Smooth muscle cell (in vitro differentiated cells): ENCODE measurements around the gene RIPPLY1. TPM values are rescaled to one million over a fixed set of nuclear protein-coding genes. Genes with fewer than 3 reads are reported as not detected.

Source experiments
- DNase-seq: peaks from one replicate; lab custom pipeline; 2025; ENCODE audit not compliant: unreplicated experiment; lab: John Stamatoyannopoulos, UW
- H2AFZ ChIP-seq: fragments of 200-600 bp; sonication (generic); 2 replicates; pipeline ENCODE4 v1.6.0; 2016; ENCODE audit warnings: antibody characterized with exemption, low read depth, mild to moderate bottlenecking
- H3F3A ChIP-seq: fragments of 200-600 bp; sonication (generic); 2 replicates; pipeline ENCODE4 v1.6.0; 2017; ENCODE audit warnings: antibody characterized with exemption, low read depth
- H3K27ac ChIP-seq: fragments of 200-600 bp; sonication (generic); 2 replicates; pipeline ENCODE4 v1.5.1; 2016; ENCODE audit warnings: low read depth, mild to moderate bottlenecking
- H3K27me3 ChIP-seq: fragments of 200-600 bp; sonication (generic); 2 replicates; pipeline ENCODE4 v1.6.1; 2016; ENCODE audit warnings: low read depth, mild to moderate bottlenecking
- H3K36me3 ChIP-seq: fragments of 200-600 bp; sonication (generic); 2 replicates; pipeline ENCODE4 v1.5.1; 2016; ENCODE audit warnings: low read depth
- H3K4me1 ChIP-seq: fragments of 200-600 bp; sonication (generic); 2 replicates; pipeline ENCODE4 v1.5.1; 2016; ENCODE audit warnings: low read depth
- H3K4me2 ChIP-seq: fragments of 200-600 bp; sonication (generic); 2 replicates; pipeline ENCODE4 v1.6.0; 2016; ENCODE audit warnings: mild to moderate bottlenecking
- H3K4me3 ChIP-seq: fragments of 200-600 bp; sonication (generic); 2 replicates; pipeline ENCODE4 v1.5.1; 2016; ENCODE audit warnings: mild to moderate bottlenecking
- H3K79me2 ChIP-seq: fragments of 200-600 bp; sonication (generic); 2 replicates; pipeline ENCODE4 v1.6.0; 2016; ENCODE audit warnings: low read depth, mild to moderate bottlenecking
- H3K9ac ChIP-seq: fragments of 200-600 bp; sonication (generic); 2 replicates; pipeline ENCODE4 v1.6.0; 2016; ENCODE audit warnings: low read depth
- H3K9me3 ChIP-seq: fragments of 200-600 bp; sonication (generic); replicated peaks from 2 replicates; pipeline ENCODE4 v1.5.1; 2016; ENCODE audit warnings: low read depth
- H4K20me1 ChIP-seq: fragments of 200-600 bp; sonication (generic); 2 replicates; pipeline ENCODE4 v1.6.0; 2016; ENCODE audit warnings: low read depth
- whole genome bisulfite sequencing: methylation state at CpG from one replicate; pipeline ENCODE4 v1.1.7; 2016; ENCODE audit warnings: low lambda C conversion rate; 5-methylcytosine and 5-hydroxymethylcytosine counted together
- polyA plus RNA-seq: library from polyadenylated mRNA; unstranded; fragments of >200 nt; fragmentation: Nextera tagmentation; extraction: Ambion mirVana; gene quantifications from 2 replicates; pipeline ENCODE4 v1.2.1, GENCODE V29; 2016
- total RNA-seq: library from RNA; depleted of rRNA; stranded (reverse); fragments of >200 nt; gene quantifications from 2 replicates; pipeline ENCODE4 v1.2.3, GENCODE V29; 2014
- TF ChIP-seq, protein P1 (sequence below): fragments of 200-600 bp; sonication (generic); IDR thresholded peaks from 2 replicates; pipeline ENCODE4 v1.5.1; 2017; ENCODE audit warnings: borderline replicate concordance, mild to moderate bottlenecking, antibody characterized with exemption; ENCODE audit not compliant: insufficient read depth, poor library complexity, severe bottlenecking

RIPPLY1 gene
- total and polyA plus RNA-seq, 2 experiments from 2014 or later, result not detected

DNA sequence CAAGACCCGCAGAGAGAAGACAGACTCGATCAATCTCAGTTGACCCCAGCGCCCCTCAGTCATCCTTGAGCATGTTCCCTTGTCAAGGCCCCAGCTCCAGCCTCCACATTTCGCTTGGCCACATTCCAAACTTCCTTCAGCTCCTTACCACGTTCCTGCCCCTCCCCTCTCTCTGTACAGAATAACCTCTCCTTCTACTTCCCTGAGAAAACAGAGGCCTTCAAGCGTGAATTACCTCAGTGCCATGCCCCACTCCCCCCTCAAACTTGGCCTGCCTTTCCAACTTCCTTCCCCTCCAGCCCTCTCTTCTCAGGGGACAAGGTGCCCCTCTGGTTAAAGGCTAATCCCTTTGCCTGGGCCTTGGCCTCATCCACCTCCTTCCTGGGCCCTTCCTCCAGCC lies 3.2 kb upstream of the RIPPLY1 start:
- no peak overlapping the region for H3K27ac ChIP-seq
- TF ChIP-seq, protein P1, sequence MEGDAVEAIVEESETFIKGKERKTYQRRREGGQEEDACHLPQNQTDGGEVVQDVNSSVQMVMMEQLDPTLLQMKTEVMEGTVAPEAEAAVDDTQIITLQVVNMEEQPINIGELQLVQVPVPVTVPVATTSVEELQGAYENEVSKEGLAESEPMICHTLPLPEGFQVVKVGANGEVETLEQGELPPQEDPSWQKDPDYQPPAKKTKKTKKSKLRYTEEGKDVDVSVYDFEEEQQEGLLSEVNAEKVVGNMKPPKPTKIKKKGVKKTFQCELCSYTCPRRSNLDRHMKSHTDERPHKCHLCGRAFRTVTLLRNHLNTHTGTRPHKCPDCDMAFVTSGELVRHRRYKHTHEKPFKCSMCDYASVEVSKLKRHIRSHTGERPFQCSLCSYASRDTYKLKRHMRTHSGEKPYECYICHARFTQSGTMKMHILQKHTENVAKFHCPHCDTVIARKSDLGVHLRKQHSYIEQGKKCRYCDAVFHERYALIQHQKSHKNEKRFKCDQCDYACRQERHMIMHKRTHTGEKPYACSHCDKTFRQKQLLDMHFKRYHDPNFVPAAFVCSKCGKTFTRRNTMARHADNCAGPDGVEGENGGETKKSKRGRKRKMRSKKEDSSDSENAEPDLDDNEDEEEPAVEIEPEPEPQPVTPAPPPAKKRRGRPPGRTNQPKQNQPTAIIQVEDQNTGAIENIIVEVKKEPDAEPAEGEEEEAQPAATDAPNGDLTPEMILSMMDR, result no peak
- no peaks in the 10 kb centered on the region for H3K9me3 ChIP-seq
- no peak overlapping the region for H3K4me2 ChIP-seq
- no peaks in the 10 kb centered on the region for H3K36me3 ChIP-seq
- H3K27me3 ChIP-seq, result no peaks in the 10 kb centered on the region
- H3F3A ChIP-seq, result no peaks in the 10 kb centered on the region
- no peak overlapping the region for H2AFZ ChIP-seq
- H3K4me3 ChIP-seq, result no peak overlapping the region
- DNase-seq, result no peak
- WGBS, result 67% methylated on average over 6 of the region's 6 CpGs
- H3K9ac ChIP-seq, result no peak overlapping the region
- no peaks in the 10 kb centered on the region for H3K4me1 ChIP-seq
- no peaks in the 10 kb centered on the region for H4K20me1 ChIP-seq
- no peaks in the 10 kb centered on the region for H3K79me2 ChIP-seq

DNA sequence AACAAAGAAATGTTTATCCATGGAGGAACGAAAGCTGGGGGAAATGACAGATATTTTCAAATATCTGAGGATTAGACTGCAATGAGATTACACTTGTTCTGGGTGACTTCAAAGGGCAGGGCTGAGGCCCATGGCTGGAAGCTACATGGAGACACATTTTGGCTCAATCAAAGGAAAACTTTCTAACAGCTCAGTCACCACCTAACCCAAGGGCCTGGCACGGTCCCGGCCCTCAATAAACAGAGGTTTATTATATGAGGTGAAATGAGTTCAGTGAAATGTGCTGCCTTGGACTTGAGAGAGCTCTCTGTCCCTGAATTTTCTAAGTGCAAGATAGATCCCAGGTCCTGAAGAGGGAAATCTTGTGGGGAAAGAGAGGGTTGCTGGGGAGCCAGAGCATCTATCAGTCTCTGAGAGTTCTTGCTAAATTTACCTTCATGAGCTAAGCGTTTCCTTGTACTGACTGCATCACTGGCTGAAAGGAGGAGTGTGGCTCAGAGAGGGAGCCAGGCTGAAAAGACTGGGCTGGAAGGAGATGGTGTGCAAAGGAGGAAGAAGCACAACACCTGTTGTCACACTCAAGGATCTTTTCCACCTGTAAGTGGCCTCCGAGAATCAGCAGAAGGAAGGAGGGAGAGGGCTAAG lies 2.0 kb upstream of the RIPPLY1 start:
- Histone ChIP-seq H3K4me3 (no peak overlapping the region), H3K79me2 (no peaks in the 10 kb centered on the region), H3F3A (no peaks in the 10 kb centered on the region), H3K9me3 (no peaks in the 10 kb centered on the region), H3K4me1 (no peaks in the 10 kb centered on the region), H3K27me3 (no peaks in the 10 kb centered on the region), H2AFZ (no peak overlapping the region), H3K9ac (no peak overlapping the region), H3K27ac (no peak overlapping the region), H3K36me3 (no peaks in the 10 kb centered on the region), H4K20me1 (no peaks in the 10 kb centered on the region), H3K4me2 (no peak overlapping the region)
- TF ChIP-seq, protein P1, result no peak
- DNase-seq, result no peak
- 70% methylated on average over 5 of the region's 5 CpGs for WGBS

DNA sequence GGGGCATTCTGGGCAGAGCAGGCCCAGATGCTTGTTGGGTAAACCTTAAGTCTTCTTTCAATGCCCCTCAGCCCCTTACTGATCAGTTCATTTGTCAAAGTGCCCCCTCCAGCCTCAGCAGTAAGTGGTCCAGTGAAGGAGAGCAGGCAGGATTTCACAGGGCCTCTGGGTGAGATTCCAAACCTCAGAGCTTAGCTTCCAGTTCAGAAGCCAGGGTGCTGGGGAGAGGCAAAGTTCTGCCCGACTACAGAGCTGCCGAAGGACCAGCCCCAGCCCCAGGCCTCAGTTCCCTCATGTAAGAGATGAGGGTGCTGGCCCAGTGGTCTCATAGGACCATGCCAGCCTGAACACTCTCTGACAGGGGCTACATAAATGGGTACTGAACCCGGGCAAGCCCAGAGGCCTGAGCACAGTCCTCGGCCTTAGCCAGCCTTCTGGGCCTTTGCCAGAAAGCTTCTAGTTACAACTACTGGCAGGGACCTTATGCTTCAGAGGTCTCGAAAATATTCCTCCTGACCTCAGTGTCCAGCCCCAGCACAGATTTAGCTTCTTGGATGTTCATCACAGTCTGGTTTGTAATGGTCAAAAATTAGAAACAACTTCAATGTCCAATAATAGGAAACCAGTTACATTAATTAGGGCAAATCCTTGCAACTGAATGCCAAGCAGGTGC lies 851 bp upstream of the RIPPLY1 start:
- no peaks in the 10 kb centered on the region for H3K4me1 ChIP-seq
- no peaks in the 10 kb centered on the region for H3F3A ChIP-seq
- WGBS, result 80% methylated on average over 5 of the region's 5 CpGs
- H3K9me3 ChIP-seq, result no peaks in the 10 kb centered on the region
- H4K20me1 ChIP-seq, result no peaks in the 10 kb centered on the region
- DNase-seq, result no peak
- H3K4me3 ChIP-seq, result no peak overlapping the region
- H3K79me2 ChIP-seq, result no peaks in the 10 kb centered on the region
- no peaks in the 10 kb centered on the region for H3K36me3 ChIP-seq
- TF ChIP-seq, protein P1, result no peak
- H3K4me2 ChIP-seq, result no peak overlapping the region
- H3K9ac ChIP-seq, result no peak overlapping the region
- H2AFZ ChIP-seq, result no peak overlapping the region
- no peak overlapping the region for H3K27ac ChIP-seq
- H3K27me3 ChIP-seq, result no peaks in the 10 kb centered on the region

DNA sequence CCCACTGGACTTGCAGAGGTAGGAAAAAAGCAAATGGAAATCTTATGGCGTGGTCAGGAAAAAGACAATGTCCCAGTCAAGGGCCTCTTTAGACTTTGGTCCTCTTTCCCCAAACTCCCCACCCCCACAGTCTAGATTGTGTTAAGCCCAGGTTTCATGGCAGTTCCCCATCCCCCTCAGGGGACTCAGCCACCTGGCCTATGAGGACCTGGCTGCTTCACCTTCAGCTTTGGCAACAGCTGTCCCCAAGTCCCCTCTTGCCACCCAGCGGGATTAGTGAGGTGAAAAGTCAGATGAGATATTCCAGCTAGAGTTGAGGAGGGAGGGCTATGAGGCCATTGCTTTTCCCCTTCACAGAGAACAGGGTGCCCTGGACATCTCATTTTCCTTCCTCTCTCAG lies 457 bp downstream of the RIPPLY1 start:
- H4K20me1 ChIP-seq, result no peaks in the 10 kb centered on the region
- 71% methylated on average over 2 of the region's 2 CpGs for WGBS
- no peak overlapping the region for H3K27ac ChIP-seq
- H3K4me3 ChIP-seq, result no peak overlapping the region
- no peaks in the 10 kb centered on the region for H3K9me3 ChIP-seq
- no peaks in the 10 kb centered on the region for H3K27me3 ChIP-seq
- no peaks in the 10 kb centered on the region for H3K79me2 ChIP-seq
- H3K4me1 ChIP-seq, result no peaks in the 10 kb centered on the region
- no peaks in the 10 kb centered on the region for H3K36me3 ChIP-seq
- no peaks in the 10 kb centered on the region for H3F3A ChIP-seq
- H2AFZ ChIP-seq, result no peak overlapping the region
- H3K4me2 ChIP-seq, result no peak overlapping the region
- DNase-seq, result no peak
- H3K9ac ChIP-seq, result no peak overlapping the region
- TF ChIP-seq, protein P1, result no peak
